Osteoblast (primary cell): Measurements from ENCODE around the gene EXOC2. TPM values are rescaled to one million over a fixed set of nuclear protein-coding genes. Genes with fewer than 3 reads are reported as not detected.
A peak's percentile ranks its signal among the peaks of the same experiment; 100 is the strongest.

Source experiments
- DNase-seq: peaks from one replicate; pipeline ENCODE4 v3.0.0; 2011; ENCODE audit warnings: low spot score, mixed read lengths; ENCODE audit not compliant: insufficient read length; ENCODE audit errors: missing footprints
- H2AFZ ChIP-seq: 2 replicates; pipeline ENCODE4 v1.6.0; 2011; ENCODE audit warnings: mild to moderate bottlenecking, low read length
- H3K27ac ChIP-seq: 2 replicates; pipeline ENCODE4 v1.5.1; 2011; ENCODE audit warnings: mild to moderate bottlenecking, low read depth, low read length, moderate library complexity
- H3K27me3 ChIP-seq: 2 replicates; pipeline ENCODE4 v1.6.0; 2012; ENCODE audit warnings: mild to moderate bottlenecking, control low read depth, inconsistent platforms, low read length, moderate library complexity; ENCODE audit not compliant: insufficient read depth
- H3K36me3 ChIP-seq: 2 replicates; pipeline ENCODE4 v1.5.1; 2011; ENCODE audit warnings: mild to moderate bottlenecking, low read length, control low read depth, moderate library complexity; ENCODE audit not compliant: insufficient read depth
- H3K4me1 ChIP-seq: 2 replicates; pipeline ENCODE4 v1.5.1; 2011; ENCODE audit warnings: mild to moderate bottlenecking, low read length, control low read depth, moderate library complexity; ENCODE audit not compliant: insufficient read depth
- H3K4me2 ChIP-seq: 2 replicates; pipeline ENCODE4 v1.6.0; 2011; ENCODE audit warnings: mild to moderate bottlenecking, low read length; ENCODE audit not compliant: insufficient read depth
- H3K4me3 ChIP-seq: fragments of 200-600 bp; sonication (generic); 3 replicates; pipeline ENCODE4 v1.5.1; 2012; ENCODE audit warnings: mild to moderate bottlenecking, low read length, inconsistent platforms; ENCODE audit not compliant: insufficient read depth
- H3K79me2 ChIP-seq: 2 replicates; pipeline ENCODE4 v1.6.0; 2012; ENCODE audit warnings: mild to moderate bottlenecking, low read length, control low read depth, inconsistent platforms; ENCODE audit not compliant: insufficient read depth
- H3K9me3 ChIP-seq: 2 replicates; pipeline ENCODE4 v1.5.1; 2011; ENCODE audit warnings: low read depth, low read length, control low read depth
- H4K20me1 ChIP-seq: 2 replicates; pipeline ENCODE4 v1.6.0; 2012; ENCODE audit warnings: mild to moderate bottlenecking, low read length, control low read depth; ENCODE audit not compliant: insufficient read depth
- total RNA-seq: library from RNA; depleted of rRNA; stranded (reverse); fragments of >200 nt; gene quantifications from 2 replicates; pipeline ENCODE4 v1.2.3, GENCODE V29; 2012
- TF ChIP-seq, protein P1 (sequence below): IDR thresholded peaks from 2 replicates; pipeline ENCODE4 v1.5.1; 2011; ENCODE audit warnings: mild to moderate bottlenecking, low read depth, low read length, moderate library complexity; ENCODE audit errors: extremely low read depth

Gene EXOC2
- total RNA-seq, 1 donor: 19.5 TPM

GRCh38 chr6:712805-713204 lies 19.9 kb upstream of the EXOC2 start:
- Histone ChIP-seq H3K4me1 (peaks cover 6% of the 10 kb centered on the region), H2AFZ (no peak overlapping the region), H3K27me3 (peaks cover 21% of the 10 kb centered on the region), H3K36me3 (no peaks in the 10 kb centered on the region), H3K4me2 (no peak overlapping the region), H4K20me1 (no peaks in the 10 kb centered on the region), H3K9me3 (no peaks in the 10 kb centered on the region), H3K4me3 (no peak overlapping the region), H3K79me2 (no peaks in the 10 kb centered on the region), H3K27ac (no peak overlapping the region)
- TF ChIP-seq, protein P1, sequence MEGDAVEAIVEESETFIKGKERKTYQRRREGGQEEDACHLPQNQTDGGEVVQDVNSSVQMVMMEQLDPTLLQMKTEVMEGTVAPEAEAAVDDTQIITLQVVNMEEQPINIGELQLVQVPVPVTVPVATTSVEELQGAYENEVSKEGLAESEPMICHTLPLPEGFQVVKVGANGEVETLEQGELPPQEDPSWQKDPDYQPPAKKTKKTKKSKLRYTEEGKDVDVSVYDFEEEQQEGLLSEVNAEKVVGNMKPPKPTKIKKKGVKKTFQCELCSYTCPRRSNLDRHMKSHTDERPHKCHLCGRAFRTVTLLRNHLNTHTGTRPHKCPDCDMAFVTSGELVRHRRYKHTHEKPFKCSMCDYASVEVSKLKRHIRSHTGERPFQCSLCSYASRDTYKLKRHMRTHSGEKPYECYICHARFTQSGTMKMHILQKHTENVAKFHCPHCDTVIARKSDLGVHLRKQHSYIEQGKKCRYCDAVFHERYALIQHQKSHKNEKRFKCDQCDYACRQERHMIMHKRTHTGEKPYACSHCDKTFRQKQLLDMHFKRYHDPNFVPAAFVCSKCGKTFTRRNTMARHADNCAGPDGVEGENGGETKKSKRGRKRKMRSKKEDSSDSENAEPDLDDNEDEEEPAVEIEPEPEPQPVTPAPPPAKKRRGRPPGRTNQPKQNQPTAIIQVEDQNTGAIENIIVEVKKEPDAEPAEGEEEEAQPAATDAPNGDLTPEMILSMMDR: no peak
- no peak for DNase-seq

- Histone ChIP-seq H3K27me3 (peaks cover 22% of the 10 kb centered on the region), H2AFZ (peak overlapping the region; percentile 97), H3K36me3 (no peaks in the 10 kb centered on the region), H3K9me3 (no peaks in the 10 kb centered on the region), H3K4me3 (no peak overlapping the region), H3K79me2 (no peaks in the 10 kb centered on the region), H3K27ac (no peak overlapping the region), H4K20me1 (no peaks in the 10 kb centered on the region), H3K4me1 (peaks cover 6% of the 10 kb centered on the region), H3K4me2 (peak overlapping the region; percentile 92)
- no peak for DNase-seq
- TF ChIP-seq, protein P1: no peak
These were observed 19.0 kb upstream of the EXOC2 start for GRCh38 chr6:711925-712324.

DNA sequence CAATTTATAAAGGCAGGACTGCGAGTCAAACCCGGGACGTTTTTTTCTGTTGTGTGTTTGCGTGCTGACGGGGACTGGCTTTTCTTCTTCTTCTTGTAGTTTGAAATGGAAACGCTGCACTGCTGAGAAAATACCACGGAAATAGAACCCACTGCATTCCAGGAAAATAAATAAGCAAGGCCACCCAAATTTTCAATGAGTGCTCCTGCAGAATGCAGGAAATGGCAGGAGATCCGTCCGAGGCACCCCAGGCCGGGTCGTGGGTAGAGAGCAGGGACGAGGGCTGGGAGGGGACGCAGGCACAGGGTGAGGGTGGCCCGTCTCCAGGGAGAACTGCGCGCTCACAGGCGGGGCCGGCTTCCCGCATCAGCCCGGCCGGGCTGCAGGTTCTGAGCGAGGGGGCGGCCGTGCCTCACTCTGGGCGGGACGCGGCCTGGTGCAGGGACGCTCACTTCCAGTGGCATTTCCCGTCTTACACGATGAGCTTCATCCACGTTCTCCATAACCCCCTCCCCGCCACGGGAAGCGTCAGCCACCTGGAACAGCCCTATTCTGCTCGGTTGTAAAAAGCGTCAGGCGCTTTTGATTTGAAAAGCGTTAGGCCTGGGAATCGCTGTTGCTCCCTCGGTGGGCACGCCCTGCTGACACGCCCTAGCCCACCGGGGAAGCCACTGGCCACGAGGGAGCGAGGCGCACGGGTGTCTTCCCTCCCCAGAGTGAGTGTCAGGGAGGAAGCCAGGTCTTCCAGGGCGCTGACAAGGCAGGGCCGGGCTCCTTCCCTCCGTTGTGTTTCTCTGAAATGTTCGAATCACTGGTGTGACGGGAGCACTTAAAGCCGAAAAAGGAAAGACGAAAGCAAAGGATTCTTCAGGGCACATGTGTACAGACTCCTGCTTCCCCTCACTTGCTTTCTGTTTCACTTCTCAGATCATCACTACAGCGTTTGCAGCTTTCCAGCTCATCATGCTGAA lies 17.9 kb upstream of the EXOC2 start:
- Histone ChIP-seq H3K79me2 (no peaks in the 10 kb centered on the region), H3K27ac (peak overlapping the region; percentile 39), H3K4me2 (peak overlapping the region; percentile 92), H3K4me1 (peaks cover 6% of the 10 kb centered on the region), H3K36me3 (no peaks in the 10 kb centered on the region), H3K9me3 (no peaks in the 10 kb centered on the region), H3K4me3 (peak overlapping the region; percentile 78), H3K27me3 (peaks cover 22% of the 10 kb centered on the region), H4K20me1 (no peaks in the 10 kb centered on the region), H2AFZ (peak overlapping the region; percentile 97)
- TF ChIP-seq, protein P1: no peak
- peak; percentile 87 for DNase-seq

GRCh38 chr6:709471-710056 lies 16.6 kb upstream of the EXOC2 start:
- Histone ChIP-seq H3K79me2 (no peaks in the 10 kb centered on the region), H3K4me2 (no peak overlapping the region), H3K27me3 (peaks cover 25% of the 10 kb centered on the region), H3K4me3 (no peak overlapping the region), H3K36me3 (no peaks in the 10 kb centered on the region), H3K27ac (no peak overlapping the region), H2AFZ (no peak overlapping the region), H4K20me1 (no peaks in the 10 kb centered on the region), H3K9me3 (no peaks in the 10 kb centered on the region), H3K4me1 (peaks cover 6% of the 10 kb centered on the region)
- no peak for DNase-seq
- TF ChIP-seq, protein P1: no peak
